NCI-H2196 treated with DMSO at 0.1 percent for 48 hours (cell line): ENCODE results near the gene RACK1.
"Not testable (repeated sequence)": the region's sequence is repeated elsewhere in the genome, so short reads cannot be mapped to it uniquely, and the experiment has no call there.

ENCODE experiments used
- DNase-seq: peaks from one replicate; lab custom pipeline; 2025; ENCODE audit not compliant: unreplicated experiment; lab: John Stamatoyannopoulos, UW

RACK1 gene

DNA sequence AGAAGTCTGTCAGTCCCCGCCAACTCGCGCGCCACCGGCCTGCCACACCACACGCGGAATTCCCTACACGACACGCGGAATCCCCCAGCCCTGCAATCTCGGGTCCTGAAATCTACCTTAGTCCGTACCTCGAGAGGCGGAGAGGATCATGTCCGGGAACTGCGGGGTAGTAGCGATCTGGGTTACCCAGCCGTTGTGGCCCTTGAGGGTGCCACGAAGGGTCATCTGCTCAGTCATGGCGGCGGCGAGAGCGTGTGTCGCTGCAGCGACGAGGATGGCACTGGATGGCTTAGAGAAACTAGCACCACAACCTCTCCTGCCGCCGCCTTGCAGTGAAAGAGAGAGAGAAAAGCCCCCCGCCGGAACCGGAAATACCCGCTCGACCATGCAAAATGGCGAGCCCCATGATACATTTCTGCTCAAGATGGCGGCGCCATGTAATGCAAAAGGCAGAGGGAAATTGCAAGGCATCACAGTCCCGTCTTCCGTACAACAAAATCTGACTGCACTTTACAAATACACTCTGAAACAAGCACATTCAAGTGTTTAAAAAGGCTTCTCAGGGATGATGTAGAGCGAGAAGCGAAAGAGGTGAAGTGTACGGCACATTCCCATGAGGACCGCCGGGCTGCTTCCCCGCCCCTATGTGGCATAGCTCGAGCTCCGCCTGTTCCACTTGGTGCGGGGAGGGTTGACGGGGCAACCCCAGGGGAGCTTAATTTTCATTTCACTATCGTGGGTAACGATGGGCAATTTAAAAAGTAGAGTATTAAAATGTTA, at the start of gene RACK1:
RACK1 (minus strand) TSS at position 343 of the 780 bp plus-strand sequence; CDS start at position 237, 106 bp downstream.
- DNase-seq: no peak

DNA sequence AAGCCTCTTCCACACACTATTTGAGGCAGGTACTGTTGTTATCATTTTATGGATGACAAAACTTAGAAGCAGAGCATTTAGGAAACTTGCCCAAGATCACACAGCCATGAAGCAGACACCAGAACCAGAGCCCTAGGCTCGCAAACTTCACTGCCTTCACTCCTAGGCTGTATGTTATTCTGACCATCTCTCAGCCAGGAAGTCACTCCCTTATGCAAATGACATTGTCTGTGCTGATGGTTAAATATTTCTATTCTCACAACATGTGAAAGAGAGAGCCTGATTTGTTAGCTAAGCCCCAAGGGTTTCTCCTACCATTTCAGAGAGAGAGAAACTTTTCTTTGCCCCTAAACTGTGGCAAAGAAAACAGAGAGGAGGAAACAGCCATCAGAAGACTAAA, 43.6 kb upstream of the RACK1 start:
- DNase-seq: not testable (repeated sequence)

DNA sequence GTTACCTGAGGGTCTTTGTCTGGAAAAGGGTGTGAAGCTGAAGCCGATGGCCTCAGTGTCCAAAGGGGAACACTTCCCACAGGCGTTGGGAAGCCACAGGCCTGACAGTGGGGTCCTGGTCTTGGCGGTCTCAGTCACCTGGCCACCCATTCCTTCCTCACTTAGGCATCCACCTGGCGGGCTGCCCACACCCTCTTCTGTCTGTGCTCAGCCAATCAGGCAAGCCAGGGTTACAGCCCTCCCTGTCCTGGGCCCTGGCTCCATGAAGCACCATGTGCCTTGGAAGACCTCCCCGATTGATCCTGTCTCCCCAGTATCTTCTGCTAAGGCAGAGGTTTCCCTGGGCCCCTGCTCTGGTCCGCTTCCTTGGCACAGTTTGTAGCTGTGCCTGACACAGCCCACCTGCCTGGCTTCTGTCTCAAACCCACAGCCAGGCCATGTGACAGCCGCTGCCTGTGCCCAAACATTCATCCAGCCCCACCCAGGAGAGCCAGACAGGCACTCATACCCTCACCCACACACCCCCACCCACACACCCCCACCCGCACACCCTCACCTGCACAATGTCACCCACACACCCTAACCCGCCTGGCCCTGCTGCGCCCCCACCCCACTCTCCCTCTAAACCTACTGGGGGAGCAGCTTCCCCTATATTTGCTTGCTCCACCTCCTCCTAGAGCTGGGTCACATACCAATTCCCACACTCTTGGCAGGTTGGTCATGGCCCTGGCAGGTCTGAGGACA, 42.4 kb upstream of the RACK1 start:
- not testable (repeated sequence) for DNase-seq

DNA sequence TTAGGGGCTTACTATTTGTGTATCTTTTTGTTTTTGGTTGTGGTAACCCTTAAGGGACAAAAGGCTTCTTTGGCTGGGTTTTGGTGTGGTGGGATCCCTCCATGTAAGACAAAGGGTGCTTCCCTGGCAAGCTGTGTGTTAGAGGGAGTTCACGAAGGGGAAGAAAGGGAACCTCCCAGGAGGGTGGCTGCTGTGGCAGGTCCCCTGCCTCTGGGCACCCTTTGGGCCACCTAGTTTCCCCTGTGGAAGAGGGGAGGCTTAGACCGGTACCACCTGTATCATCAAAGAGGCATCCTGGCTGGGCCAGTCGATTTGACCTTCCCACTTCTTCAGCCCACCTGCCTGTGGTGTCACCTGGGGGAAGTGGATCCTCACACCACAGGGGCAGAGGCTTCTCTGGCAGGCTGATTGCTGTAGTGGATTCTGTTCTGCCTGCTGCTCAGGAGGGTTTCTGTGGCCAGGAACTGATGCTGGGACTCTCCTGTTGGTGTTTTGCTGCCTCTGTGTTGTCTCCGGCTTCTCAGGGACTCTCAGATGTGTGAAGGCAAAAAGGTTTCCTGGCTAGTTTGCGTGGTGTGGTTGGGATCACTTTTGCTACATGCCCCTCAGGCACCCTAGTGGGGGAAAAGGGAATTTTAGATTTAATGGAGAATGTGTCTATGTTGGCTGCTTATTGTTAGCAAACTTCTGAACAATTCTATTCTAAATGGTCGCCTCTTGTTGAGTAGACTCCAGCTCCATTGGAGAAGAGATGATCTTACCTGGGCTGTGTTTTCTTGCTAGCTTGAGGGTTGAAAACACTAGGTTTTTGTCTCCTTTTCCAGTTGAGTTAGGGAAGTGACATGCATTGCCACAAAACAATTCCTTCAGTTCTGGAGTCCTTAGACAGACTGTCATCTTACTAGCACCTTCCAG, 40.4 kb upstream of the RACK1 start:
- not testable (repeated sequence) for DNase-seq

DNA sequence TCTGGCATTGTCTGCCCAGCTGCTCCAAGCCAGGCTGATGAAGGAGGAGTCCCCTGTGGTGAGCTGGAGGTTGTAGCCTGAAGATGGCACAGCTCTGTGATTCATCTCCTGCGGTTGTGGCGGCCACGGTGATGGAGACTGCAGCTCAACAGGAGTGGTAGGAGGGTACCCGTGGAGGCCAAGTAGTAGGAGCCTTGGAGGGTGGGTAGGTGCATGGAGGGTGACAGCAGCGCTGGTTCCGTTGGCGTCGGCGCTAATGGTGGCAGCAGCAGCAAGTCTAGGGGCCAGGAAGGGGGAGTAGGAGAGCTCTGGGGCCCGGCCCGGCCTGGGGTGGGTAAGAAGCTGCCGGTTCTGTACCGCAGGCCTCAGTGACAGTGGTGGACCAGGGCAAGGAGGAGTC, 39.6 kb upstream of the RACK1 start:
- DNase-seq: no peak

DNA sequence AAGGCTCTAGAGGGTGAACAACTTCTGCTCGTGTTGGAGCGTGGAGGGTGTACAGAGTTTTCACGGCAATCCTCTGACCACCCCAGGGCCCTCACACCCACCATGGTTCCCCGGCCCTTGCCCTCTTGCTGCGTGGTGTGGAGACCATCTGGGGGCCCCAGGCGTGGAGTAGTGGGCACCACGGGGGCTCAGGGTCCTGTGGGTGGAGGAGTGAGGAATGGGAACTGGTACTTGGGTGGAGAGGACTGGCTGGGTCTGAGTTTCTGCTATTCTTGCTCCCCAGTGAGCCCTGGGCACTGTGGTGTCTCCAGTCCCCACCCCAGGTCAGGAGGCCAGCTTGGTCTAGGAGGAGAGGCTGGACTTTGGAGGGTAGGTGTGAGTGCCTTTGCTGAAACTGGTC, 39.2 kb upstream of the RACK1 start:
- DNase-seq: no peak

DNA sequence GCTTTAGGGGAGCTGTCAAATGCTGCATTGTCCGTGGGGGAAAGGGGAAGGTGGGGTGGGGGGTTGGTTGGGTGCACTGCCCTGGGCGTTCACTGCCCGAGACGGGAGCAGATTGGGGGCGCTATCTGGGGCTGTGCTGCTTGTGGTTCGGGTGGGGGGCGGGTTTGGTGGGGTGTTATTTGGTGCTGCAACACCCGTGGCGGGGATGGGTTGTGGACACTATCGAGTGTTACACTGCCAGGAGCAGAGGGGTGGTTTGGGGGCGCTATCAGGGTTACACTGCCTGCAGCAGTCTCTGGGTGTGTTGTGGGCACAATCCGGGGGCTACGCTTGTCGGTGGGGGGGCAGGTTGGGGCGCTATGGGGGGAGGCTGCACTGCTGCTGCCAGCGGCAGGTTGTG, 38.7 kb upstream of the RACK1 start:
- DNase-seq: not testable (repeated sequence)

DNA sequence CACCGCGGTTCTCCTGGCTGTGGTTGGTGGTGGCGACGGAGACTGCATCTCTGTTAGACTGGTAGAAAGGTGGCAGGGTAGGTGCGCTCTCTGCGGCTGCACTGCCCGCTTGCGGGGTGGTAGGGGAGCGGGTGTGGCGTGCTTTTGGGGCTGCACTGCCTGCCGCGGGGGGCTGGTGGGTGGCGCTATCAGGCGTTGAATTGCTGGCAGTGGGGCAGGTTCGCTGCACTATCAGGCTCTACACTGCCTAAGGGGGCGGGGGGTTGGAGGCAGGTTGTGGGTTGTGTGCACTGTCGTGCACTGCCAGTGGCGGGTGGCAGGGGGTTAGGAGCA, 38.2 kb upstream of the RACK1 start:
- no peak for DNase-seq

DNA sequence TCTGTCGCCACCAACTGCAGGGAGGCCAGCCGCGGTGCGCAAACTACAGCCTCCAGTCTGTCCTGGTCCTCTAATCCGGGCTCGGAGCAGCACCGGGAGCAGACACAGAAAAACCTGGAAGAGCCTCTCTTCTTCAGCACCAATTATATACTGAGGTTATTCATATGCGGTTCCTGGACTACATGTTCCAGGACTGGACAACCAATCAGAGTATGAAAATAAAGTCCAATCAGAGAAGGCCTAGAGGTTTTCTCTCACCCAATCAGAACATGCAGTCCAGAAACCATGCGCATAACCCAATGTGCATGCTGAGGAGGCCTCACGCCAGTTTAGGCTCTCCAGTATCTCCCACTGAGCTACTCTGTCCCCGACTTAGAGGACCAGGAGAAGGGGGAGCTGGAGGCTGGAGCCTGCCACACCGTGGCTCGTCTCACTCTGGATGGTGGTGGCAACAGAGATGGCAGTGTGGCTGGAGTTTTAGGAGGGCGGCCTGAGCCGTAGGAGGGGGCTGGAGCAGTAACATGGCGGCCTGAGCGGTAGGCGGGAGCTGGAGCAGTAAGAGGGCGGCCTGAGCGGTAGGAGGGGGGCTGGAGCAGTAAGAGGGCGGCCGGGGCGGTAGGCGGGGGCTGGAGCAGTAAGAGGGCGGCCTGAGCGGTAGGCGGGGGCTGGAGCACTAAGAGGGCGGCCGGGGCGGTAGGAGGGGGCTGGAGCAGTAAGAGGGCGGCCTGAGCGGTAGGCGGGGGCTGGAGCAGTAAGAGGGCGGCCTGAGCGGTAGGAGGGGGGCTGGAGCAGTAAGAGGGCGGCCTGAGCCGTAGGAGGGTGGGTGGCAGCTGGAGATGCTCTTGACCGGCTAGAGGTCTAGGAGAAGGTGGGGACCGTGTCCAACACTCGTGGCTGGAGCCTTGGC, 37.6 kb upstream of the RACK1 start:
- no peak for DNase-seq

DNA sequence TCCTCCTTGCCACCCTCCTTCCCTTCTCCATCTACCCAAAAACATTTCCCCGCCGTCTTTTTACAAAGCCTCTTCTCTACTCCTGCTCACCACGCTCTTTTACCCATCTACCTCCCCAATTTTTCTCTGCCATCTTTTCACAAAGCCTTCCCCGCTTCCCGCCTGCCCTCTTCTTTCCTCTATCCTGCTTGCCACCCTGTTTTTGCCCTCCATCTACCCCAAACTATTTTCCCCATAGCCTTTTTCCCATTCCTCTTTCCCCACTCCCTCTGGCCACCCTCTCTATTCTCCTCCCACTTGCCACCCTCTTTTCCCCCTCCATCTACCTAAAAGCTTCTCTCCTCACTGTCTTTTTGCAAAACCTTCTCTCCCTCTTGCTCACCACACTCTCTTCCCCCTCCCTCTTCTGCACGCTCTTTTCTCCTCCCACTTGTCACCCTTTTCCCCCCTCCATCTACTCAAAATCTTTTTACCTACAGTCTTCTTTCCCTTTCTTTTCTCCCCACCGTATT, 36.6 kb upstream of the RACK1 start:
- no peak for DNase-seq

DNA sequence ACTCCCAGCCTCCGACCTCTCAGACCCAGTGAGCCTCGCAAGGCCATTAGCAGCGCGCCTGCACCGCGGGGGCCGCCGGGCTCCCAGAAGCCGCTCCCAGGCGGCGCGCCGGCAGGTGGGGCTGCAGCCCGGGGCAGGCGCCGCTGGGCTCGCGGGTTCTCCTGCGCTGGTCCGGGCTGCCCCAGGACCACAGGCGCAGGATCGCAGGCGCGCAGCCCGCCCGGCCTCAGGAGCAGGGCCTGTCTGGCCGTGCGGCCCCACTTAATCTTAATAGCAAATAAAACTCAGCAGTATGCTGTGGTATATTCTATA, 29.7 kb upstream of the RACK1 start:
- not testable (repeated sequence) for DNase-seq

DNA sequence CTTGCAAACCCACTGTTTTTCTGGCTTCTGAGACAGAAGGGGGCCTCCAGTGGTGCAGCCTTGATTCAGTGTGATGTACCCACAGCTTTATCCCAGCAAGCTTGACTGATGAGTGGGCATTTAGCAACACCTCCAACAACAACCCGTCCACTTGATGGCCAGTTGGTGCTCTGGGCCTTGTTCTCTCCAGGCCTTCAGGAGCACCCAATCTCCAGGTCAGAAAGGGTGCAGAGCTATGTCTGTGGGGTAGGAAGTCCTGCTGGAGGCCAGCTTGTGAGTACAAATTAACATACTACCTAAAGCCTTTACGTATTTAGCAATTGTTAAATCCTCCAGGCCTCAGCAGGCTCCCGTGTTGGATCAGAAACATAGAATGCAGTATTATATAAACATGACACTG, 27.4 kb upstream of the RACK1 start:
- DNase-seq: no peak

DNA sequence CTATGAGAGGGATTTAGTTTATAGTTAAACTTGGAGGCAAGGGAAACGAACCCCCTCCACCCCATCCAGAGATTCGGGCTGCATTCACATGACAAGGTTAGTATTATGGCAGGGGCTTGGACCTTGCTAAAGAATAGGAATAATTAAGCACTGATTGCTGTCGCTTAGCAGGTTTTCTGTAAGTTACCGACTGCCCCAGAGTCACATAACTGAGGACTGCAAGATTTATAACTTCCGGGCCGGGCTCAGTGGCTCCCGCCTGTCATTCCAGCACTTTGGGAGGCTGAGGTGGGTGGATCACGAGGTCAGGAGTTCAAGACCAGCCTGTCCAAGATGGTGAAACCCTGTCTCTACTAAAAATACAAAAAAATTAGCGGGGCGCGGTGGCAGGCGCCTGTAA, 24.2 kb upstream of the RACK1 start:
- not testable (repeated sequence) for DNase-seq

DNA sequence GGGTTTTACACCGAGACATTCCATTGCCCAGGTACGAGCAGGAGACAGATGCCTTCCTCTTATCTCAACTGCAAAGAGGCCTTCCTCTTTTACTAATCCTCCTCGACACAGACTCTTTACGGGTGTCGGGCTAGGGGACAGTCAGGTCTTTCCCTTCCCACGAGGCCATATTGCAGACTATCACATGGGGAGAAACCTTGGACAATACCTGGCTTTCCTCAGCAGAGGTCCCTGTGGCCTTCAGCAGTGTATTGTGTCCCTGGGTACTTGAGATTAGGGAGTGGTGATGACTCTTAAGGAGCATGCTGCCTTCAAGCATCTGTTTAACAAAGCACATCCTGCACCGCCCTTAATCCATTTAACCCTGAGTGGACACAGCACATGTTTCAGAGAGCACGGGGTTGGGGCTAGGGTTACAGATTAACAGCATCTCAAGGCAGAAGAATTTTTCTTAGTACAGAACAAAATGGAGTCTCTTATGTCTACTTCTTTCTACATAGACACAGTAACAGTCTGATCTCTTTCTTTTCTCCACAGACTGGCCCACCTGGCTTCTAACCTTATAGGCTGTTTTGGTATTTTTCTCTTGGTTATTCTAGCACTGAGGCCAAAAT, 23.7 kb upstream of the RACK1 start:
- not testable (repeated sequence) for DNase-seq

DNA sequence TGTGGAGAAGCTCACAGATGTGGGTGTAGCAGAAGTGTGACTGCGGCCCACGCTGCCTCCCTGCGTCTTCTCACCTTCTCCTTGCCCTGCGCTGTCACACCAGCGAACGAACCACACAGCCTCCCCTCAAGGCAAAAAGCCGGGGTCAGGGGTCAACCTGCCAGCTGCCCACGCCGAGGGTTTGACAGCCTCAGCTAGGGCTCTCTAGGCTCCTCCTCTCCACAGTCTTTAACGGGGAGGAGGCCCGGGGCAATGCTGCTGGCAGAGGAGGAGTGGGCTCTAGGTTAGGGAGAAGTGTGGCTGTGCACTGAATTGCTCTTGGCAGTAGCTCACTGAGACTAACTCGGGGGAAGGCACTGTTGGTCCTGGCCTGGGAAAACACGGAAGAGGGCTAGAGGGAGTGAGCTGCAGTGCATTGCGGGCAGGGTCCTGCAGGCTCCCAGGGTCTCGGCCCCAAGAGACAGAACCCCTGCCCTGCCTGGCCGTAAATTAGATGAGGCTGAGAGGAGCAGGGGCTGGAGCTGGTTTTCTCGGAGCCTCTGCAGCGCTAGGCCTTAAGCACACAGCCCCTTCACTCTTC, 21.5 kb upstream of the RACK1 start:
- DNase-seq: no peak

DNA sequence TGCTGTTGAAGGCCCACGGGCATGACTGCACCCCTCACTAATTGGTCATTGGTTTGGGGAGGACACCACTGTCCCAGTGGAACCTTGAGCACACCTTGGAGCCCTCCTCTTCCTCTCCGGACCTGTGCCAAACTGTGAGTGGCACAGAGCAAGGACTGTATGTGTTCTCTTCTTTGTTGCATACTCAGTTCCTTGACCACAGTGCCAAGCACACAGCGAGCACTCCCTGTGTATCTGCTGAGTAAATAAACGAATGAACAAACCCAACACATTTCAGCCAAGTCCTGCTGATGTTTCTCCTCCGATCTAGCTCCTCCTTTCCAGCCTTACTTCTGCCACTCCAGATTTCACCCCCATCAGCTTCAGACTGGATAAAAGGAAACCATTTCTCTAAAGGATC, 19.9 kb upstream of the RACK1 start:
- no peak for DNase-seq

DNA sequence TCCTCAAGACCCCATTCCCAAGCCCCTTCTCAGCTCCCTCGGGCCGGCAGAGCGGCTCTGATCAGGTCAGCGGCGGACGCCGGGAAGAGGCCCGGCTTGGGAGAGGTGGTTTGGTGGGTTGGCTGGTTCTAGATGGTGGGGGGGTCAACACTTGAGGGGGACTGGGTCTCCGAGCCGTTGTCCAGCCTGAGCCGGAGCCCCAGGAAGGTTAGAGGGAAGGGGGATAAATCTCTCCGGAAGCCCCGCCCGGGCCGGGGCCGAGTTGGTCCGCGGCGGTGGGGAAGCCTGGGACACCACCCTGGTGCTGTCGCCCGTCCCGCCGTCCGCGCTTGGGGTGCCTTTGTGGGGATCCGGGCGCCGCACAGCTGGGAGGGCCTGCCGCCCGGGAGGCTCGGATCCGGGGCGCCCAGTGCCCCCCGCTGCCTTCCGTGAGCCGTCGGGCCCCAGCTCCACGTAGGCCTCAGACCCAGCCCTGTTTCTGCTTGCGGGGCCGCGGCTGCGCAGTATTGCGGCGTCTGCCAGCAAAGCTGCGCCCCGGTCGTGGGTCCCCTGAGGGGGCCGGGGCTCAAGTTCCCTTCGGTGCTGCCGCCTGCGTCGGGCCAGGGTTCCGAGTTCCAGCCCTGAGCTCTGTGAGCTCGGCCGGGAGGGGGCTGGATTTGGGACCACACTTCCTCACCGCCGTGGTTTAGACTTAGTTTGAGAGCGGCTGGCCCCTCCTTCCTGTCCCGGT, 17.8 kb upstream of the RACK1 start:
- no peak for DNase-seq

DNA sequence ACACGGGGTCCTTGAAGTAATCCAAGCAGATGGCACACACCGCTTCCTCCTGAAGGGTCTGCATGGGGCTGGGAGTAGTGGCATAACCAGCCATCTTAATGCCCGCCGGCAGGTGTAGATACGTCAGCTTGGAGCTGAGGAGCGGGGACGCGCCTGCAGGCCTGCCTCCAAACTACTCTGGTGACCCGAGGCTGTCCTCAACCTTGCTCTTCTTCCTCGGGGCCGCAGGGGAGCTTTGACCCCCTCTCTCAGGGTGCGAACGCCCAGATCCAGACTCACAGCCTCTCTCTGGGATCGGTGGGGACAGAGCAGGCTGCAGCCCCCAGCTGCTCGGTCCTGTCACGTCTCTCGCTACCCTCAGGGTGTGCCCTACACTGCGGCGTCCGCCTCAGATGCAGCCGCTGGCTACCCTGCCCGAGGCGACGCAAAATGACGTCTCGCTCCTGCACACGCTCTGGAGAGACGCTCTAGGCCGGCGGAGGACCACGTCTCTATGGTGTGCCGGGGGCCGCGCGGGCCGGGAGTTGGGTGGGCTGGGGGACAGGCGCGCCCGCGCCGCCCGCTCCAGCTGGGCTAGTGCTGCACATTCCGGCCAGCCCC, 17.1 kb upstream of the RACK1 start, which contains the start of gene TRIM52:
TRIM52 (minus strand) TSS at position 424 of the 600 bp plus-strand sequence; CDS start at position 94, 330 bp downstream.
- DNase-seq: no peak
